A673 (cell line): ENCODE results near the gene KRT40. TPM values are rescaled to one million over a fixed set of nuclear protein-coding genes. Genes with fewer than 3 reads are reported as not detected.
A peak's percentile ranks its signal among the peaks of the same experiment; 100 is the strongest.

Source experiments
- BruUV-seq: library from RNA; stranded (reverse); fragments of 400-500 nt; replicated peaks from 2 replicates; lab custom pipeline; 2021; lab: Mats Ljungman, UMichigan
- CTCF ChIA-PET: fragments of 300-600 bp; sonication (Branson Sonifier 250); formaldehyde crosslinking; loops from one replicate; lab custom pipeline; 2022; ENCODE audit warnings: antibody characterized with exemption; lab: Charles Lee
- POLR2A ChIA-PET: fragments of 300-600 bp; sonication (Branson Sonifier 250); formaldehyde crosslinking; loops from one replicate; lab custom pipeline; 2022; ENCODE audit warnings: antibody characterized with exemption; ENCODE audit not compliant: low non-redundant PET; lab: Charles Lee
- DNase-seq: peaks from one replicate; pipeline ENCODE4 v3.0.0-alpha.2; 2015; ENCODE audit warnings: low spot score
- H3K27ac ChIP-seq: fragments of 200-600 bp; sonication (generic); 2 replicates; pipeline ENCODE4 v1.5.1; 2016; ENCODE audit warnings: mixed run types, low read depth, mild to moderate bottlenecking, mixed read lengths, antibody characterized with exemption, low read length; ENCODE audit not compliant: poor library complexity, severe bottlenecking
- H3K27me3 ChIP-seq: fragments of 200-600 bp; sonication (generic); replicated peaks from 2 replicates; pipeline ENCODE4 v1.6.1; 2017; ENCODE audit warnings: mixed run types, low read depth, mild to moderate bottlenecking, mixed read lengths, antibody characterized with exemption, low read length; ENCODE audit not compliant: insufficient read depth, poor library complexity
- H3K36me3 ChIP-seq: fragments of 200-600 bp; sonication (generic); 2 replicates; pipeline ENCODE4 v1.6.1; 2016; ENCODE audit warnings: mixed run types, mild to moderate bottlenecking, mixed read lengths, antibody characterized with exemption, low read length; ENCODE audit not compliant: insufficient read depth, poor library complexity, severe bottlenecking
- H3K4me1 ChIP-seq: fragments of 200-600 bp; sonication (generic); 2 replicates; pipeline ENCODE4 v1.6.1; 2017; ENCODE audit warnings: mixed run types, mild to moderate bottlenecking, mixed read lengths, antibody characterized with exemption, low read length; ENCODE audit not compliant: insufficient read depth, poor library complexity, severe bottlenecking
- H3K4me3 ChIP-seq: fragments of 200-600 bp; sonication (generic); 2 replicates; pipeline ENCODE4 v1.5.1; 2016; ENCODE audit warnings: low read depth, mixed run types, mild to moderate bottlenecking, mixed read lengths, low read length; ENCODE audit not compliant: poor library complexity, severe bottlenecking
- H3K9me3 ChIP-seq: fragments of 200-600 bp; sonication (generic); 2 replicates; pipeline ENCODE4 v1.6.1; 2016; ENCODE audit warnings: mixed run types, low read depth, mild to moderate bottlenecking, mixed read lengths, antibody characterized with exemption, low read length; ENCODE audit not compliant: poor library complexity, severe bottlenecking
- CTCF ChIP-seq: fragments of 300-800, 200-600 bp; sonication (generic); conservative IDR thresholded peaks from 2 replicates; pipeline ENCODE4 v1.5.1; 2017; ENCODE audit warnings: low read depth, mild to moderate bottlenecking, antibody characterized with exemption, low read length, moderate library complexity, mixed read lengths
- EZH2 ChIP-seq: fragments of 200-600 bp; sonication (generic); IDR thresholded peaks from 2 replicates; pipeline ENCODE4 v1.6.1; 2017; ENCODE audit warnings: borderline replicate concordance, low read depth, mild to moderate bottlenecking, mixed read lengths, antibody characterized with exemption, low read length; ENCODE audit not compliant: poor library complexity, severe bottlenecking
- intact Hi-C: fragments of 100-400 bp; cut with micrococcal nuclease; formaldehyde crosslinking; loops from one replicate; pipeline ENCODE4 v1.10.0; 2022; ENCODE audit not compliant: unreplicated experiment
- total RNA-seq: library from RNA; stranded (reverse); gene quantifications from 2 replicates; pipeline ENCODE4 v1.2.3, GENCODE V29; 2021

The KRT40 gene
- total RNA-seq, 1 experiment from 2014 or later, result 1.1 TPM

GRCh38 chr17:40951011-40951622 is 33.0 kb downstream of the KRT40 start:
- peak; percentile 42 for DNase-seq
- no TSS peak for BruUV-seq
- TF ChIP-seq EZH2 (no peak), CTCF (no peak)
- Histone ChIP-seq H3K4me1 (peaks cover 15% of the 10 kb centered on the region), H3K9me3 (no peaks in the 10 kb centered on the region), H3K27ac (no peak overlapping the region), H3K4me3 (no peak overlapping the region), H3K36me3 (no peaks in the 10 kb centered on the region), H3K27me3 (no peaks in the 10 kb centered on the region)
- CTCF ChIA-PET, result no interaction called here
- intact Hi-C loops, result no loop called here
- POLR2A ChIA-PET, result no interaction called here

- no peak overlapping the region for H3K4me3 ChIP-seq
- H3K27ac ChIP-seq, result no peak overlapping the region
- CTCF ChIA-PET, result no interaction called here
- POLR2A ChIA-PET, result no interaction called here
- H3K27me3 ChIP-seq, result no peaks in the 10 kb centered on the region
- H3K4me1 ChIP-seq, result peaks cover 15% of the 10 kb centered on the region
- no peak for TF ChIP-seq CTCF
- no peak for TF ChIP-seq EZH2
- no TSS peak for BruUV-seq
- no peak for DNase-seq
- intact Hi-C loops, result no loop called here
- H3K9me3 ChIP-seq, result no peaks in the 10 kb centered on the region
- H3K36me3 ChIP-seq, result no peaks in the 10 kb centered on the region
These were observed 34.0 kb downstream of the KRT40 start for GRCh38 chr17:40950176-40950575.

GRCh38 chr17:40949418-40949817 is 34.7 kb downstream of the KRT40 start:
- Histone ChIP-seq H3K9me3 (no peaks in the 10 kb centered on the region), H3K4me1 (peaks cover 15% of the 10 kb centered on the region), H3K4me3 (no peak overlapping the region), H3K36me3 (no peaks in the 10 kb centered on the region), H3K27me3 (no peaks in the 10 kb centered on the region), H3K27ac (no peak overlapping the region)
- intact Hi-C loops, result no loop called here
- POLR2A ChIA-PET, result no interaction called here
- CTCF ChIA-PET, result no interaction called here
- TF ChIP-seq CTCF, result no peak
- TF ChIP-seq EZH2, result no peak
- DNase-seq, result no peak
- no TSS peak for BruUV-seq
